GM23248 (cell line): ENCODE results near the gene DROSHA.

Experiments
- EZH2 ChIP-seq: fragments of 200-600 bp; sonication (generic); IDR thresholded peaks from 2 replicates; pipeline ENCODE4 v1.6.1; 2018; ENCODE audit warnings: antibody characterized with exemption, mild to moderate bottlenecking; ENCODE audit not compliant: insufficient read depth, poor library complexity, severe bottlenecking
- EZH2phosphoT487 ChIP-seq: fragments of 200-600 bp; sonication (generic); IDR thresholded peaks from 2 replicates; pipeline ENCODE4 v1.6.1; 2018; ENCODE audit warnings: antibody characterized with exemption, moderate library complexity, mild to moderate bottlenecking, low read depth; ENCODE audit not compliant: insufficient read depth

GRCh38 chr5:31579558-31579957 lies 47.7 kb upstream of the DROSHA start:
- TF ChIP-seq EZH2 (no peak), EZH2phosphoT487 (no peak)
